HepG2 (cell line): ENCODE measurements around the gene ZFP36. TPM values are rescaled to one million over a fixed set of nuclear protein-coding genes. Genes with fewer than 3 reads are reported as not detected.
A peak's percentile ranks its signal among the peaks of the same experiment; 100 is the strongest.

Experiments used
- DMAP1 ChIP-seq: IDR thresholded peaks from 2 replicates; pipeline ENCODE4 v1.6.1; 2016
- ELF1 ChIP-seq: sonication (generic); formaldehyde crosslinking; IDR thresholded peaks from 2 replicates; pipeline ENCODE4 v1.4.0; 2020; ENCODE audit warnings: missing genetic modification reagents
- ERF ChIP-seq: IDR thresholded peaks from 2 replicates; pipeline ENCODE4 v1.6.1; 2018; ENCODE audit warnings: missing biosample characterization, missing genetic modification reagents
- HIVEP1 ChIP-seq: sonication (generic); formaldehyde crosslinking; IDR thresholded peaks from 2 replicates; pipeline ENCODE4 v1.4.0; 2020; ENCODE audit warnings: mild to moderate bottlenecking, missing genetic modification reagents
- JUND ChIP-seq: sonication (generic); formaldehyde crosslinking; IDR thresholded peaks from 2 replicates; pipeline ENCODE4 v1.8.0; 2022; ENCODE audit warnings: mild to moderate bottlenecking, missing genetic modification reagents
- LCORL ChIP-seq, 2 experiments: fragments of 450-650 bp in 1 of 2; sonication (generic) in 1 of 2; formaldehyde crosslinking in 1 of 2; IDR thresholded peaks; 2 replicates each; pipeline versions ENCODE4 v1.5.0 to v1.6.1; 2017 to 2020; ENCODE audit warnings: antibody characterized with exemption in 1 of 2, missing genetic modification reagents in 1 of 2
- NFYB ChIP-seq: sonication (generic); formaldehyde crosslinking; IDR thresholded peaks from 2 replicates; pipeline ENCODE4 v1.4.0; 2020; ENCODE audit warnings: missing genetic modification reagents
- NR2F6 ChIP-seq, 2 experiments: IDR thresholded peaks; 2 replicates each; pipeline ENCODE4 v1.6.1; 2016; ENCODE audit warnings: antibody characterized with exemption in 1 of 2, mild to moderate bottlenecking in 1 of 2
- PRPF4 ChIP-seq: fragments of 200-400 bp; formaldehyde crosslinking; IDR thresholded peaks from 2 replicates; pipeline ENCODE4 v1.6.1; 2016; ENCODE audit warnings: low read length, low read depth; ENCODE audit not compliant: poor library complexity, severe bottlenecking
- RARG ChIP-seq: sonication (generic); formaldehyde crosslinking; IDR thresholded peaks from 2 replicates; pipeline ENCODE4 v1.4.0; 2020; ENCODE audit warnings: low read depth, mild to moderate bottlenecking, missing genetic modification reagents
- SMAD9 ChIP-seq: sonication (generic); formaldehyde crosslinking; IDR thresholded peaks from 2 replicates; pipeline ENCODE4 v1.5.1; 2020; ENCODE audit warnings: mild to moderate bottlenecking, missing genetic modification reagents
- SP5 ChIP-seq: IDR thresholded peaks from 2 replicates; pipeline ENCODE4 v1.6.1; 2016; ENCODE audit warnings: low read depth, borderline replicate concordance
- TARDBP ChIP-seq: sonication (generic); formaldehyde crosslinking; IDR thresholded peaks from 2 replicates; pipeline ENCODE4 v1.8.0; 2022; ENCODE audit warnings: mild to moderate bottlenecking, missing genetic modification reagents
- YY1 ChIP-seq: IDR thresholded peaks from 2 replicates; pipeline ENCODE4 v1.6.1; 2011; ENCODE audit warnings: low read length, low read depth, moderate library complexity, mild to moderate bottlenecking; ENCODE audit not compliant: insufficient read depth, insufficient replicate concordance
- polyA plus RNA-seq, 8 experiments: library from polyadenylated mRNA; depleted of rRNA in 3 of 8; stranded (reverse) in 7 of 8; unstranded in 1 of 8; fragments of >200 nt; fragmentation: Illumina TruSeq in 4 of 8; extraction: Trizol in 4 of 8; gene quantifications; 2 replicates each; pipeline versions ENCODE4 v1.2.1 to v1.2.3, GENCODE V29; 2011 to 2016; ENCODE audit warnings: low read depth in 4 of 8, missing spikeins in 1 of 8, mixed read lengths in 1 of 8; ENCODE audit not compliant: insufficient read depth in 1 of 8
- total RNA-seq, 5 experiments: library from RNA; depleted of rRNA; stranded (reverse); fragments of >200 nt; fragmentation: Illumina TruSeq; extraction: Trizol; gene quantifications; 2 replicates each; pipeline ENCODE4 v1.2.3, GENCODE V29; 2016; ENCODE audit warnings: low read depth in 1 of 5
- TF ChIP-seq, protein P1 (sequence below): IDR thresholded peaks from 2 replicates; pipeline ENCODE4 v1.6.1; 2012; ENCODE audit warnings: low read length, improper control_type of control experiment
- TF ChIP-seq, protein P2 (sequence below): IDR thresholded peaks from 2 replicates; pipeline ENCODE4 v1.6.1; 2016; ENCODE audit warnings: missing compliant biosample characterization, missing genetic modification reagents, borderline replicate concordance

ZFP36 gene
- total and polyA plus RNA-seq, 2 of the 13 experiments (the other 11 are each of a cell fraction or from before 2014, with no cell fraction given) = 1.4 to 1.7 TPM

DNA sequence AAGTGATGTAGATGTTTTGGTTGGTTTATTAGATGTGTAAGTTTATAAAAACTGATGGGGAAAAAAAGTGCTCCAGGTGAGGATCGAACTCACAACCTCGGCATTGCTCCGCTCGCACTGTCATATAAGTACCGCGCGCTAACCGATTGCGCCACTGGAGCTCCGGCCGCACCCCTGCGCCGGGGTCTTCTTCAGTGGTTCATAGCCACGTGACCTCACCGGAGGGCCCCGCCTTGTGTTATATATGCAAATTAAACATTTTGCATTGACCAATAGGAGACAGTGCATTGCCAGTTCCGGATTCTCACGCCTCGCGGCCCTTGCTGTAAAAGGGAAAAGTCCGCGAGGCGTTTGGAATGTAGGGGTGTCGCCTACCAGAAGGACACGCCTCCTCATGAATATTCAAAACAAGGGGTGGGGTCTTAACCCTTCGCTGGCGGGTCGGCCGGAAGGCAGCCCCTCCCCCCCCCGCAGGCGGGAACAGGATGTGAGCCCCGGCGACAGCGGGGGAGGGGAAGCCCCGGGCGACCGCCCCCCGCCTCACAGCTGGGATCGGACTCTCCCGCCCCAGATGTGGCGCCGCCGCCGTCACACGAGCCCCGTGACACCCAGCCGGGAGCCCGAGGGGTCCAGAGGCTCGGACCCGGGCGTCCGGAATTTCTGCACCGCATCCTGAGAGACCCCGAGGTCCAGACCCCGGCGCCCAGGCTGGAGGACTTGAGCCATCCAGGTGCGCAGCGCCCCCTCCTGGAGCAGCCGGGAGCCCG, 5.6 kb downstream of the ZFP36 start, which contains the start of gene PLEKHG2 (continued):
- peak; percentile 16 for TF ChIP-seq YY1
- TF ChIP-seq ERF (CRISPR knock-in tag) = peak; percentile 48; the same call in 1 of the 2 replicates
- no peak for TF ChIP-seq SMAD9 (CRISPR knock-in tag)
- peak; percentile 29; the same call in 1 of the 2 replicates for TF ChIP-seq DMAP1 (CRISPR knock-in tag)
- TF ChIP-seq ELF1 (CRISPR knock-in tag) = peak; percentile 93
- no peak for TF ChIP-seq RARG (CRISPR knock-in tag)
- TF ChIP-seq, protein P1, sequence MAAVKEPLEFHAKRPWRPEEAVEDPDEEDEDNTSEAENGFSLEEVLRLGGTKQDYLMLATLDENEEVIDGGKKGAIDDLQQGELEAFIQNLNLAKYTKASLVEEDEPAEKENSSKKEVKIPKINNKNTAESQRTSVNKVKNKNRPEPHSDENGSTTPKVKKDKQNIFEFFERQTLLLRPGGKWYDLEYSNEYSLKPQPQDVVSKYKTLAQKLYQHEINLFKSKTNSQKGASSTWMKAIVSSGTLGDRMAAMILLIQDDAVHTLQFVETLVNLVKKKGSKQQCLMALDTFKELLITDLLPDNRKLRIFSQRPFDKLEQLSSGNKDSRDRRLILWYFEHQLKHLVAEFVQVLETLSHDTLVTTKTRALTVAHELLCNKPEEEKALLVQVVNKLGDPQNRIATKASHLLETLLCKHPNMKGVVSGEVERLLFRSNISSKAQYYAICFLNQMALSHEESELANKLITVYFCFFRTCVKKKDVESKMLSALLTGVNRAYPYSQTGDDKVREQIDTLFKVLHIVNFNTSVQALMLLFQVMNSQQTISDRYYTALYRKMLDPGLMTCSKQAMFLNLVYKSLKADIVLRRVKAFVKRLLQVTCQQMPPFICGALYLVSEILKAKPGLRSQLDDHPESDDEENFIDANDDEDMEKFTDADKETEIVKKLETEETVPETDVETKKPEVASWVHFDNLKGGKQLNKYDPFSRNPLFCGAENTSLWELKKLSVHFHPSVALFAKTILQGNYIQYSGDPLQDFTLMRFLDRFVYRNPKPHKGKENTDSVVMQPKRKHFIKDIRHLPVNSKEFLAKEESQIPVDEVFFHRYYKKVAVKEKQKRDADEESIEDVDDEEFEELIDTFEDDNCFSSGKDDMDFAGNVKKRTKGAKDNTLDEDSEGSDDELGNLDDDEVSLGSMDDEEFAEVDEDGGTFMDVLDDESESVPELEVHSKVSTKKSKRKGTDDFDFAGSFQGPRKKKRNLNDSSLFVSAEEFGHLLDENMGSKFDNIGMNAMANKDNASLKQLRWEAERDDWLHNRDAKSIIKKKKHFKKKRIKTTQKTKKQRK = no peak
- TF ChIP-seq LCORL (IDR thresholded peaks at IDR 0.05) = no peak
- TF ChIP-seq LCORL (CRISPR knock-in tag; IDR thresholded peaks at IDR 0.05) = peak; percentile 17; the same call in 1 of the 2 replicates
- peak; percentile 46 for TF ChIP-seq SP5 (CRISPR knock-in tag)
- peak; percentile 73; the same call in 1 of the 2 replicates for TF ChIP-seq JUND (CRISPR knock-in tag)
- 0 out of 2 replicates have a peak, but pooled peaks have one; percentile 3 for TF ChIP-seq TARDBP (CRISPR knock-in tag)
- TF ChIP-seq, protein P2, sequence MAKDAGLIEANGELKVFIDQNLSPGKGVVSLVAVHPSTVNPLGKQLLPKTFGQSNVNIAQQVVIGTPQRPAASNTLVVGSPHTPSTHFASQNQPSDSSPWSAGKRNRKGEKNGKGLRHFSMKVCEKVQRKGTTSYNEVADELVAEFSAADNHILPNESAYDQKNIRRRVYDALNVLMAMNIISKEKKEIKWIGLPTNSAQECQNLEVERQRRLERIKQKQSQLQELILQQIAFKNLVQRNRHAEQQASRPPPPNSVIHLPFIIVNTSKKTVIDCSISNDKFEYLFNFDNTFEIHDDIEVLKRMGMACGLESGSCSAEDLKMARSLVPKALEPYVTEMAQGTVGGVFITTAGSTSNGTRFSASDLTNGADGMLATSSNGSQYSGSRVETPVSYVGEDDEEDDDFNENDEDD (CRISPR knock-in tag) = peak; percentile 77
- peak; percentile 96 for TF ChIP-seq PRPF4
- TF ChIP-seq NR2F6 (IDR thresholded peaks at IDR 0.05) = peak; percentile 62; the same call in 1 of the 2 replicates
- TF ChIP-seq NR2F6 (CRISPR knock-in tag; IDR thresholded peaks at IDR 0.05) = 0 out of 2 replicates have a peak, but pooled peaks have one; percentile 5
- TF ChIP-seq HIVEP1 (CRISPR knock-in tag) = no peak; the same call in none of the 2 replicates
- TF ChIP-seq NFYB (CRISPR knock-in tag) = peak; percentile 80
